Renal cortex interstitium (tissue), 11 donors: Measurements from ENCODE around the gene PAFAH1B1. TPM values are rescaled to one million over a fixed set of nuclear protein-coding genes. Genes with fewer than 3 reads are reported as not detected.
"Not testable (repeated sequence)": the region's sequence is repeated elsewhere in the genome, so short reads cannot be mapped to it uniquely, and the experiment has no call there.

Experiments used
- DNase-seq, 11 donors: peaks; one replicate each; pipeline ENCODE4 v3.0.0-alpha.2; 2013; ENCODE audit warnings: low read depth in 9 of 11, low spot score in 4 of 11; ENCODE audit errors: extremely low read depth in 1 of 11
- polyA plus RNA-seq, 3 donors: library from polyadenylated mRNA; unstranded; fragments of 120-200 nt; gene quantifications; one replicate each; pipeline ENCODE4 v1.2.1, GENCODE V29; 2013; ENCODE audit not compliant: insufficient read length in 3 of 3

The PAFAH1B1 gene
- polyA plus RNA-seq, 3 donors: 130 to 157 (median 148) TPM

- DNase-seq: not testable (repeated sequence)
Observed at GRCh38 chr17:2621951-2622405, 28.5 kb downstream of the PAFAH1B1 start.

- DNase-seq: not testable (repeated sequence)
Observed at GRCh38 chr17:2622721-2623301, 29.4 kb downstream of the PAFAH1B1 start.

GRCh38 chr17:2624292-2624731 lies 30.9 kb downstream of the PAFAH1B1 start:
- no peak for DNase-seq

GRCh38 chr17:2626626-2627219 lies 33.3 kb downstream of the PAFAH1B1 start:
- not testable (repeated sequence) for DNase-seq

GRCh38 chr17:2628922-2629321 lies 35.5 kb downstream of the PAFAH1B1 start:
- not testable (repeated sequence) for DNase-seq

GRCh38 chr17:2631211-2631610 lies 37.8 kb downstream of the PAFAH1B1 start:
- DNase-seq: no peak

GRCh38 chr17:2634361-2634960 lies 41.0 kb downstream of the PAFAH1B1 start:
- peak in 4 of 11 donors; percentile 1 to 11 (median 6) for DNase-seq

- DNase-seq: no peak
Observed at GRCh38 chr17:2635241-2635640, 41.8 kb downstream of the PAFAH1B1 start.

- no peak for DNase-seq
Observed at GRCh38 chr17:2635675-2636074, 42.2 kb downstream of the PAFAH1B1 start.

GRCh38 chr17:2636169-2636930 lies 42.9 kb downstream of the PAFAH1B1 start:
- DNase-seq: no peak

- no peak for DNase-seq
Observed at GRCh38 chr17:2637422-2637821, 44.0 kb downstream of the PAFAH1B1 start.

GRCh38 chr17:2644971-2645370 lies 51.5 kb downstream of the PAFAH1B1 start:
- no peak for DNase-seq

GRCh38 chr17:2647957-2648356 lies 54.5 kb downstream of the PAFAH1B1 start:
- DNase-seq: no peak

- no peak for DNase-seq
Observed at GRCh38 chr17:2649191-2649590, 55.7 kb downstream of the PAFAH1B1 start.

- DNase-seq: not testable (repeated sequence)
Observed at GRCh38 chr17:2652911-2653310, 59.5 kb downstream of the PAFAH1B1 start.

GRCh38 chr17:2655546-2655945 lies 62.1 kb downstream of the PAFAH1B1 start:
- DNase-seq: no peak

GRCh38 chr17:2656283-2656682 lies 62.8 kb downstream of the PAFAH1B1 start:
- DNase-seq: no peak

GRCh38 chr17:2659337-2659736 lies 65.9 kb downstream of the PAFAH1B1 start:
- DNase-seq: not testable (repeated sequence)

- not testable (repeated sequence) for DNase-seq
Observed at GRCh38 chr17:2660410-2660809, 67.0 kb downstream of the PAFAH1B1 start.

GRCh38 chr17:2672026-2672425 lies 78.6 kb downstream of the PAFAH1B1 start:
- DNase-seq: no peak
